CD8-positive, alpha-beta memory T cell (primary cell): ENCODE data around the gene CCDC172. TPM values are rescaled to one million over a fixed set of nuclear protein-coding genes. Genes with fewer than 3 reads are reported as not detected.
"Not testable (repeated sequence)": the region's sequence is repeated elsewhere in the genome, so short reads cannot be mapped to it uniquely, and the experiment has no call there.

Experiments used
- CTCF ChIA-PET: fragments of 350-600 bp; sonication (Branson Sonifier 250); formaldehyde crosslinking; loops from one replicate; lab custom pipeline; 2021; ENCODE audit warnings: antibody characterized with exemption; lab: Charles Lee
- POLR2A ChIA-PET: fragments of 350-600 bp; sonication (Branson Sonifier 250); formaldehyde crosslinking; loops from one replicate; lab custom pipeline; 2021; ENCODE audit warnings: antibody characterized with exemption; lab: Charles Lee
- DNase-seq, 5 donors: peaks; one replicate each; pipeline versions ENCODE4 v3.0.0 to v3.0.0-alpha.2; 2020 to 2022; ENCODE audit warnings: mixed read lengths in 1 of 5
- H3K27ac ChIP-seq: one replicate; pipeline ENCODE4 v1.7.0; 2013; ENCODE audit warnings: low read depth, mild to moderate bottlenecking, low read length, moderate library complexity
- H3K27me3 ChIP-seq: 2 replicates; pipeline ENCODE4 v1.7.0; 2013; ENCODE audit warnings: low read length, mild to moderate bottlenecking; ENCODE audit not compliant: insufficient read depth, poor library complexity, severe bottlenecking
- H3K36me3 ChIP-seq: 2 replicates; pipeline ENCODE4 v1.7.0; 2013; ENCODE audit warnings: mild to moderate bottlenecking, low read length, moderate library complexity; ENCODE audit not compliant: insufficient read depth
- H3K4me1 ChIP-seq: 2 replicates; pipeline ENCODE4 v1.7.0; 2013; ENCODE audit warnings: mild to moderate bottlenecking, low read length, moderate library complexity; ENCODE audit not compliant: insufficient read depth
- H3K4me3 ChIP-seq: 2 replicates; pipeline ENCODE4 v1.7.0; 2013; ENCODE audit warnings: mild to moderate bottlenecking, low read length
- H3K9me3 ChIP-seq: 2 replicates; pipeline ENCODE4 v1.7.0; 2013; ENCODE audit warnings: mild to moderate bottlenecking, low read length
- H3K27ac Mint-ChIP-seq, 8 donors: one replicate each; pipeline ENCODE4 v1.8.0; 2020 to 2021; ENCODE audit warnings: mixed read lengths in 8 of 8, mild to moderate bottlenecking in 6 of 8, inconsistent platforms in 3 of 8, moderate library complexity in 3 of 8
- H3K27me3 Mint-ChIP-seq, 2 donors: one replicate each; pipeline ENCODE4 v1.8.0; 2020 to 2021; ENCODE audit warnings: mixed read lengths in 2 of 2, mild to moderate bottlenecking in 1 of 2, moderate library complexity in 1 of 2
- H3K36me3 Mint-ChIP-seq, 3 donors: one replicate each; pipeline ENCODE4 v1.8.0; 2020 to 2021; ENCODE audit warnings: mixed read lengths in 3 of 3, inconsistent platforms in 1 of 3, mild to moderate bottlenecking in 1 of 3
- H3K4me1 Mint-ChIP-seq, 3 donors: one replicate each; pipeline ENCODE4 v1.8.0; 2020 to 2021; ENCODE audit warnings: mixed read lengths in 3 of 3, inconsistent platforms in 1 of 3, mild to moderate bottlenecking in 1 of 3
- H3K4me3 Mint-ChIP-seq, 7 donors: one replicate each; pipeline ENCODE4 v1.8.0; 2020 to 2021; ENCODE audit warnings: mixed read lengths in 7 of 7, mild to moderate bottlenecking in 6 of 7, moderate library complexity in 4 of 7, inconsistent platforms in 2 of 7
- H3K9me3 Mint-ChIP-seq, 5 donors: one replicate each; pipeline ENCODE4 v1.8.0; 2020 to 2022; ENCODE audit warnings: mixed read lengths in 5 of 5, mild to moderate bottlenecking in 3 of 5, moderate library complexity in 2 of 5, inconsistent platforms in 1 of 5
- polyA plus RNA-seq: library from polyadenylated mRNA; unstranded; fragments of 300-500 nt; fragmentation: Illumina TruSeq; gene quantifications from one replicate; pipeline ENCODE4 v1.2.3, GENCODE V29; 2021
- total RNA-seq, 2 experiments: library from RNA; stranded (reverse); gene quantifications; one replicate each; pipeline ENCODE4 v1.2.3, GENCODE V29; 2021

The CCDC172 gene
- total and polyA plus RNA-seq, 3 experiments from 2014 or later, result not detected

DNA sequence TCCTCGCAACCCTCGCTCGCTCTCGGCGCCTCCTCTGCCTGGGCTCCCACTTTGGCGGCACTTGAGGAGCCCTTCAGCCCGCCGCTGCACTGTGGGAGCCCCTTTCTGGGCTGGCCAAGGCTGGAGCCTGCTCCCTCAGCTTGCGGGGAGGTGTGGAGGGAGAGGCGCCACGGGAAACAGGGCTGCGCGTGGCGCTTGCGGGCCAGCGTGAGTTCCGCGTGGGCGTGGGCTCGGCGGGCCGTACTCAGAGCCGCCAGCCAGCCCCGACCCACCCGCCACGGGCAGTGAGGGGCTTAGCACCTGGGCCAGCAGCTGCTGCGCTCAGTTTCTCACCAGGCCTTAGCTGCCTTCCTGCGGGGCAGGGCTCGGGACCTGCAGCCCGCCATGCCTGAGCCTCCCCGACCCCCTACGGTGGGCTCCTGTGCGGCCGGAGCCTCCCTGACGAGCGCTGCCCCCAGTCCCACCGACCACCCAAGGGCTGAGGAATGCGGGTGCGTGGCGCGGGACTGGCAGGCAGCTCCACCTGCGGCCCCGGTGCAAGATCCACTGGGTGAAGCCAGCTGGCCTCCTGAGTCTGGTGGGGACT is 69.1 kb downstream of the CCDC172 start:
- CTCF ChIA-PET, H3K4me3 Mint-ChIP-seq, H3K27me3 Mint-ChIP-seq, H3K9me3 ChIP-seq, H3K4me3 ChIP-seq, H3K4me1 Mint-ChIP-seq, H3K36me3 Mint-ChIP-seq, H3K36me3 ChIP-seq, H3K27ac Mint-ChIP-seq, H3K4me1 ChIP-seq, DNase-seq, H3K9me3 Mint-ChIP-seq, H3K27ac ChIP-seq, POLR2A ChIA-PET, H3K27me3 ChIP-seq: not testable (repeated sequence)

DNA sequence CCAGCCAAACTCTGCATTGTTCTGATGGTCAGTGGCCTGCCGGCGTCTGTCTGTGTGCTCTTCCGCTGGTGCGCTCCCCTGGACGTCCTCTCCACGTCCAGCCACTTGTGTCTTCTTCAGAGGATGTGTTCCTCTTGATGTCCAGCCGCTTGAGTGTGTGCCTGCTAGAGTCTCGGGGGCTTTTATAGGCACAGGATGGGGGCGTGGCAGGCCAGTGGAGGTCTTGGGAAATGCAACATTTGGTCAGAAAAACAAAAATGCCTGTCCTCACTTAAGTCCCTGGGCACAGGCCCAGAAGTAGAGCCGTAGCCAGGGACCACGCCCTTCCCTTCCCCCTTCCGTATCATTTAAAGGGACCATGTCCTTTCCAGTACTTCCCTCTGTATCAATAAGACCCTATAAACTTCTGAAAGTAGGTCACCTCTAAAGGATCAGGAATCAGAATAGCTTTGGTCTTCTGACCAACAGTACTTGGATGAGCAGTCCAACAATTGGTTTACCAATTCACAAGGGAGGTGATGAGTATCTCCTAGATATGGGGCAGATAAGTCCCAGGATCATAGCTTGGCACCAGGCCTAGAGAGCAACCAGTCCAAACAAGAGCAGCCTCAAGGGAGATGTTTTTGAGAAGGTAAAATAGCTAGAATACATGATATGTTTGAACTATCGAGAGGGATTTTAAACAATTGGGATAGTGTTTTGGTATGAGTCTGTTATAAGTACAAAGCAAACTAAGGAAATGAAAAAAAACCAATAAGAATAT is 71.2 kb downstream of the CCDC172 start:
- H3K9me3 Mint-ChIP-seq, result peaks cover 0 to 6% (median 2%) of the 10 kb centered on the region in 5 donors
- H3K27me3 Mint-ChIP-seq, result no peaks in the 10 kb centered on the region
- POLR2A ChIA-PET, result no interaction called here
- Histone ChIP-seq H3K27ac (no peak overlapping the region), H3K4me1 (no peaks in the 10 kb centered on the region), H3K9me3 (no peaks in the 10 kb centered on the region), H3K27me3 (no peaks in the 10 kb centered on the region), H3K4me3 (no peak overlapping the region), H3K36me3 (no peaks in the 10 kb centered on the region)
- CTCF ChIA-PET, result no interaction called here
- H3K4me1 Mint-ChIP-seq, result no peaks in the 10 kb centered on the region
- no peaks in the 10 kb centered on the region for H3K36me3 Mint-ChIP-seq
- DNase-seq, result no peak
- H3K4me3 Mint-ChIP-seq, result no peak overlapping the region
- H3K27ac Mint-ChIP-seq, result no peak overlapping the region

DNA sequence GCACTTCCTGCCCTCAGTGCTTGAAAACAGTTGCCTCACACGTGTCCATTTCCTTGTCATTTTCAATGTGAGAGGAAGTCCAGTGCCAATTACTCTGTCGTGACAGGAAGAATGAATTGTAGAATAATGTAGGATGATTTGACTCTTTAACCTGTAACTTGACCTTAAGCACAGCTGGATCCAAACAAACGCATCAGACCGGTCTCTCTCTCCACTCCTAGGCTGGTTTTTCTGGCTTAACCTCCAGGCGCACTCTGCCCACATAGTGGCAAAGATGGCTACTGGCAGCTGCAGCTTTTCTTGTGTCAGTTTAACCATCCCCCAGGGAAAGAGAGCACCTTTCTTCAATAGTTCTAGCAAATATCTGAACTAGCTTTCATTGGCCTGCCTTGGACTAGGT is 74.0 kb downstream of the CCDC172 start:
- Histone ChIP-seq H3K4me3 (no peak overlapping the region), H3K27ac (no peak overlapping the region), H3K4me1 (no peaks in the 10 kb centered on the region), H3K36me3 (no peaks in the 10 kb centered on the region), H3K9me3 (no peaks in the 10 kb centered on the region), H3K27me3 (no peaks in the 10 kb centered on the region)
- Mint-ChIP-seq H3K27ac (no peak overlapping the region), H3K4me1 (no peaks in the 10 kb centered on the region), H3K27me3 (no peaks in the 10 kb centered on the region), H3K36me3 (no peaks in the 10 kb centered on the region), H3K9me3 (peaks cover 0 to 5% (median 2%) of the 10 kb centered on the region in 5 donors), H3K4me3 (no peak overlapping the region)
- ChIA-PET POLR2A (no interaction called here), CTCF (no interaction called here)
- no peak for DNase-seq

DNA sequence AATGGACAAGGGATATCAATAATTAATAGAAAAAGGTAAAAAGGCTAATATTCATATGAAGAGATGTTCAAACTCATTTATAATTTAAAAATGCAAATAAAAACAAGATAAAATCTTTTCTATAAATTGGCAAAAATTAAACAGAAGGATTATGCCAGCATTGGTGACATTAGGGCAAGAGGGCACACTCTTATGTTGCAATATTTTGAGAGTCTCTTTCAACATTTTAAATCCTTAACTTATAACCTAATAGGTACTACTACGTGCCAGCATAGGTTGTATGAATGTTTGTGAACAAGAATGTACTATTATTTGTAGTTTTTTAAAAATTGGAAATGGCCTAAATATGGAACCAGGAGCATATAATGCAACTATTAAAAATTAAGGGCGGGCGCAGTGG is 78.6 kb downstream of the CCDC172 start:
- Histone ChIP-seq H3K4me3 (no peak overlapping the region), H3K27me3 (no peaks in the 10 kb centered on the region), H3K36me3 (no peaks in the 10 kb centered on the region), H3K4me1 (no peaks in the 10 kb centered on the region), H3K27ac (no peak overlapping the region), H3K9me3 (no peaks in the 10 kb centered on the region)
- H3K9me3 Mint-ChIP-seq, result peaks cover 0 to 5% (median 3%) of the 10 kb centered on the region in 5 donors
- H3K4me1 Mint-ChIP-seq, result no peaks in the 10 kb centered on the region
- H3K27ac Mint-ChIP-seq, result no peak overlapping the region
- ChIA-PET POLR2A (no interaction called here), CTCF (no interaction called here)
- H3K4me3 Mint-ChIP-seq, result no peak overlapping the region
- peaks cover 0 to 2% of the 10 kb centered on the region in 2 donors for H3K27me3 Mint-ChIP-seq
- no peaks in the 10 kb centered on the region for H3K36me3 Mint-ChIP-seq
- DNase-seq, result no peak

DNA sequence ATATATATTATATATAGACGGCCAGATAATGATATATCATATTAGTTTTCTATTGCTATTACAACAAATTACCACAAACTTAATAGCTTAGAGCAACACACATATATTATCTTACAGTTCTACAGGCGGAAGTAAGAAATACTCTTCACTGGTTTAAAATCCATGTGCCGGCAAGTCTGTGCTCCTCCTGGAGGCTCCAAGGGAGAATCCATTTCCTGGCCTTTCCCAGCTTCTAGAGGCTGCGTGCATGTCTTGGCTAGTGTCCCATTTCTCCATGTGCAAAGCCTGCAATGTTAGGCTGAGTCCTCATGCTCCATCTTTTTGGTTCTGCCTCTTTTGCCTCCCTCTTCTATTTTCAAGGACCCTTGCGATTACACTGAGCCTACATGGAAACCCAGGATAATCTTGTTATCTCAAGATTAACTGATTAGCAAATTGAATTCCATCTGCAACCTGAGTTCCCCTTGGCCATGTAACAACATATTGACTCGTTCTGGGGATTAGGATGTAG is 79.5 kb downstream of the CCDC172 start:
- Histone ChIP-seq H3K4me1 (no peaks in the 10 kb centered on the region), H3K36me3 (no peaks in the 10 kb centered on the region), H3K27me3 (no peaks in the 10 kb centered on the region), H3K9me3 (no peaks in the 10 kb centered on the region), H3K27ac (no peak overlapping the region), H3K4me3 (no peak overlapping the region)
- H3K9me3 Mint-ChIP-seq, result peaks cover 0 to 5% (median 3%) of the 10 kb centered on the region in 5 donors
- no peak overlapping the region for H3K4me3 Mint-ChIP-seq
- POLR2A ChIA-PET, result no interaction called here
- H3K27me3 Mint-ChIP-seq, result peaks cover 0 to 4% of the 10 kb centered on the region in 2 donors
- no peak overlapping the region for H3K27ac Mint-ChIP-seq
- H3K36me3 Mint-ChIP-seq, result no peaks in the 10 kb centered on the region
- no peak for DNase-seq
- no peaks in the 10 kb centered on the region for H3K4me1 Mint-ChIP-seq
- CTCF ChIA-PET, result no interaction called here

DNA sequence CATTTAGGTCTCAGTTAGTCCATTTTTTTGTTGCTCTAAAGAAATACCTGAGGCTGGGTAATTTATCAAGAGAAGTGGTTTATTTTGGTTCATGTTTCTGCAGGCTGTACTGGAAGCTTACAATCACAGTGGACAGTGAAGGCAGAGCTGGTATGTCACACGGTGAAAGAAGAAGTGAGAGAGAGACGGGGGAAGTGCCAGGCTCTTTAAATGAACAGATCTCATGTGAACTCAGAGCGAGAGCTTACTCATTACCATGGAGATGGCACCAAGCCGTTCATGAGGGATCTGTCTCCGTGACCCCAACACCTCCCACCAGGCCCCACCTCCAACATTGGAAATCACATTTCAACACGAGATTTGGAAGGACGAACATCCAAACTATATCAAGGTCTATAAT is 84.5 kb downstream of the CCDC172 start:
- no peaks in the 10 kb centered on the region for H3K9me3 ChIP-seq
- ChIA-PET POLR2A (no interaction called here), CTCF (no interaction called here)
- H3K27me3 ChIP-seq, result no peaks in the 10 kb centered on the region
- H3K36me3 Mint-ChIP-seq, result no peaks in the 10 kb centered on the region
- no peak overlapping the region for H3K4me3 ChIP-seq
- H3K4me3 Mint-ChIP-seq, result no peak overlapping the region
- no peaks in the 10 kb centered on the region for H3K4me1 Mint-ChIP-seq
- peaks cover 0 to 4% of the 10 kb centered on the region in 2 donors for H3K27me3 Mint-ChIP-seq
- H3K4me1 ChIP-seq, result no peaks in the 10 kb centered on the region
- H3K27ac ChIP-seq, result no peak overlapping the region
- H3K27ac Mint-ChIP-seq, result no peak overlapping the region
- peaks cover 0 to 6% (median 3%) of the 10 kb centered on the region in 5 donors for H3K9me3 Mint-ChIP-seq
- H3K36me3 ChIP-seq, result no peaks in the 10 kb centered on the region
- no peak for DNase-seq

DNA sequence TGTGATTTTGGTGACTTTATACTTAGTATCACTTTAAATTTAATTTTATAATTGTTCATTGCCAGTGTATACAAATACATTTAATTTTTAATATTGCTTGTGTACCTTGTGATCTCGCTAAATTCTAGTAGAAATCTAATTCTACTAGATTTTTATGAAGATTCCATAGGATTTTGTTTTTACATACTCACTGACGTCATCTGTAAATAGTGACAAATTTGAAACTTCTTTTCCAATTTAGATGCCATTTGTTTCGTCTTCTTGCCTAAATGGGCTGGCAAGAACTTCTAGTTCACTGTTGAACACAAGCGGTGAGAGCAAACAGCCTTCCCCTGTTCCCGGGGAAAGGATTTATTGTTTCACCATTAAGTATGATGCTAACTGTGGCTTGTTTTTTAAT is 86.1 kb downstream of the CCDC172 start:
- Histone ChIP-seq H3K4me3 (no peak overlapping the region), H3K4me1 (no peaks in the 10 kb centered on the region), H3K27me3 (no peaks in the 10 kb centered on the region), H3K36me3 (no peaks in the 10 kb centered on the region), H3K27ac (no peak overlapping the region), H3K9me3 (no peaks in the 10 kb centered on the region)
- CTCF ChIA-PET, result no interaction called here
- H3K9me3 Mint-ChIP-seq, result peaks cover 0 to 6% (median 2%) of the 10 kb centered on the region in 5 donors
- DNase-seq, result no peak
- no peaks in the 10 kb centered on the region for H3K4me1 Mint-ChIP-seq
- peaks cover 0 to 2% of the 10 kb centered on the region in 2 donors for H3K27me3 Mint-ChIP-seq
- no peak overlapping the region for H3K27ac Mint-ChIP-seq
- H3K4me3 Mint-ChIP-seq, result no peak overlapping the region
- POLR2A ChIA-PET, result no interaction called here
- no peaks in the 10 kb centered on the region for H3K36me3 Mint-ChIP-seq

DNA sequence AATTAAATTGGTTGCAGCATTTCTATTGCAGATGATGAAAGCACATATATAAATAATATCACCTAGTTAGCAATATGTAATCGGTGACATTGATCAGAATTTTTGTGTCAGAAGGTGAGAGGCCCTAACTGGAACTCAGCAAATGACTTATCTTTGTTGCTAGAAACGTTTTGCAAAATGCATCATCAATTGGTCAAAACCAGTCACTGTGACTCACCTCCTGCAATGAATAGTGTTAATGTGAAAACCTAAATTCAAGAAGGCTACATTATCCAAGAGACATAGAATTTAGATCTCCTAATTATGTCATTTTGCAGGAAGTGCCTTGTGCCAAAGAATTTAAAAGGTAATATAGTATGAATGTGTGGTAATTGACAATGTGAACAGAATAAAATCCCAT is 93.6 kb downstream of the CCDC172 start:
- Histone ChIP-seq H3K27ac (no peak overlapping the region), H3K27me3 (no peaks in the 10 kb centered on the region), H3K4me3 (no peak overlapping the region), H3K36me3 (no peaks in the 10 kb centered on the region), H3K4me1 (no peaks in the 10 kb centered on the region), H3K9me3 (no peaks in the 10 kb centered on the region)
- ChIA-PET CTCF (no interaction called here), POLR2A (no interaction called here)
- Mint-ChIP-seq H3K27me3 (no peaks in the 10 kb centered on the region), H3K36me3 (no peaks in the 10 kb centered on the region), H3K27ac (no peak overlapping the region), H3K4me3 (no peak overlapping the region), H3K9me3 (peaks cover 0 to 5% (median 0%) of the 10 kb centered on the region in 5 donors), H3K4me1 (no peaks in the 10 kb centered on the region)
- no peak for DNase-seq
